HG03196 (cell line): ENCODE data around the gene RNMT.
"Not testable (repeated sequence)": the region's sequence is repeated elsewhere in the genome, so short reads cannot be mapped to it uniquely, and the experiment has no call there.

Experiments used
- ATAC-seq: cut with Tn5 transposase; IDR thresholded peaks from one replicate; pipeline ENCODE4 v1.9.1; 2021; ENCODE audit not compliant: unreplicated experiment

RNMT gene

DNA sequence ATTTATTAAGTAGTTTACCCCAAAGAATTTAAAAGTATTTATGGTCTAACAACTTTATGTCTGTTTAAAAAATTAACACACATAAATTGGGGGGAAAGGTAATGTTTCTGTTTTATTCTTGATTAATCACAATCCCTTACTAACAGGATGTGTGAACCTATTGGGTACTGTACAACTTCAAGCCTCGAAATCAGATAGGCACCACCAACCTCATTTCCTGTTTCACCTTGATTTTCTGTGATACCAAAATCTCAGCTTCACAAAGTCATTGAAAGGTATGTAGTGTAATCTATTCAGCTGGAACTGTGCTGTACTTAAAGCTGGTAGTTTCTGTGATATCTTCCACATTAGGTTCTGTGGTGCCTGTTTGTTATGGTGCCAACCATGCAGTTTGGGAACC, 4.0 kb downstream of the RNMT start:
- no peak for ATAC-seq

GRCh38 chr18:13735681-13736080, 9.2 kb downstream of the RNMT start:
- ATAC-seq = no peak

DNA sequence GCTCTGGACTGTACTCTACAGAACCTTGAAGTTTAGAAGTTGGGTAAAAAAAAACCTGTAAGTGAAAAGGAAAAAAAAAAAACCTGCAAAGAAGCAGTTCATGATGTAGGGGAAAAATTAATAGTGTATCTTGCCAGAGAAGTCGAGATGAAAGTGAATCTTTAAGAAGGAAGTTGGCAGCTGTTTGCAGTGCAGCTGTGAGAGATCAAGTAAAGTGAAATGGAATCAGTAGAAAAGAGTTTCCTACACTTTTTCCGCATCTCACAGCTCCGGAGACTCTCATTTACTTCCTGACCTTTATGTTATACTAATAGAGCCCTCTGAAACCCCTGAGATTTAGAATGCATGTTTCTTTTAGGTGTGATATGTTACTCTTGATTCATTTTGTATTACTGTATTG, 19.2 kb downstream of the RNMT start:
- ATAC-seq = no peak

GRCh38 chr18:13746633-13747032, 20.2 kb downstream of the RNMT start:
- no peak for ATAC-seq

DNA sequence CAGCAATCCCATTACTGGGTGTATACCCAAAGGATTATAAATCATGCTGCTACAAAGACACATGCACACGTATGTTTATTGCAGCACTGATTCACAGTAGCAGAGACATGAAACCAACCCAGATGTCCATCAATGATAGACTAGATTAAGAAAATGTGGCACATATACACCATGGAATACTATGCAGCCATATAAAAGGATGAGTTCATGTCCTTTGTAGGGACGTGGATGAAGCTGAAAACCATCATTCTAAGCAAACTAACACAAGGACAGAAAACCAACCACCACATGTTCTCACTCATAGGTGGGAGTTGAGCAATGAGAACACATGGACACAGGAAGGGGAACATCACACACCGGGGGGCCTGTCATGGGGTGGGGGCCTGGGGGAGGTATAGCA, 25.1 kb downstream of the RNMT start:
- ATAC-seq = not testable (repeated sequence)

- ATAC-seq = no peak
Observed at GRCh38 chr18:13756261-13756660, 29.8 kb downstream of the RNMT start.

DNA sequence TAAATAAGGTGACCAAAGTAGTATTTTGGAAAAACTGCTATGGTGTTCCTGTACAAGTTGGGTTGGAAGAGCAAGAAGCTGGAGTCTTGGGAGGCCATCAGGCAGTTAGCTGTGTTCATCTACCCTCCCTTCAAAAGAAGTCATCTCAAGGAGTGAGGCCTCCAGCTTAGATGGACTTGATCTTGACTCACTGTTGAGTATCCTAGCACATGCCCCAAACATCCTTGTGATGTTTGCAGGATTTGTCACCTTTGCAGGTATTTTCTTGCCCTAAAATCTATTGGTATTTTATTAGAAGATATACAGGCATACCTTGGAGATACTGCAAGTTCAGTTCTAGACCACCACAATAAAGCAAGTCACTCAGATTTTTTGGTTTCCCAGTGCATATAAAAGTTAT, 30.2 kb downstream of the RNMT start:
- ATAC-seq = no peak

- ATAC-seq = no peak
Observed at GRCh38 chr18:13758622-13759021, 32.1 kb downstream of the RNMT start.

- no peak for ATAC-seq
Observed at GRCh38 chr18:13760047-13760446, 33.6 kb downstream of the RNMT start.

DNA sequence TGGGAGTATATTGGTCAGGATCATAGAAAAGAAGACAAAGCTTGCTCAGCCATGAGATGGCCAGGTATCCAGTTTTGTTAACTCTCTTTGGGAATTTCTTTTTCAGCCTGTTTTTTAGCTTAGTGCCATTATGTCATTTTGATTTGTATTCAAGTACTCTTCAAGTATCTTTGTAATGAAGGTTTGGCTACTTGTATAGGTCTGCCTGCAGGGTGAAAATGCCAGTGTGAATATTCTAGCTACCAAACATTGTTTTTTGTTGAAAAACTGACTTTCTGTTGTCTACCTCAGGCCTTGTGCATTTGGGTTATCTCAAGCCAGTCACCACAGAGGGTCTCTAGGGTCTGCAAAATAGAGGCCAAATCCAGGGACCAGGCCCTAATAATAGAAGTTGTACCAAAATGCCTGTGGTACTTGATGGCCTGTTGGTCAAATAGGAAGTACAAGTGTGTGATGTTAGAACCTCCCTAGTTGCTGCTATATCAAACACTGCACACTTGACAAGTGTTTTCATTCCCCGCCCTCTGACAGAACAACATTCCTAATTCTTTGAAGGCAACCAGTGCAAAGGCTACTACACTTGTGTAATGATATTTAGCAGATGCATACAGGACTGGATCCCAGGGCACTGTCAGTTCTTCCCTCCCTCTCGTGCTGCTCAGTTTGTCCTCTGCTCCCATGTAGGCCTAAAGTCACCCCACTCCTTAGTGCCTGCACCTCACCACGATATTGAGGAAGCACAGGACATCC, 36.4 kb downstream of the RNMT start:
- ATAC-seq = no peak

DNA sequence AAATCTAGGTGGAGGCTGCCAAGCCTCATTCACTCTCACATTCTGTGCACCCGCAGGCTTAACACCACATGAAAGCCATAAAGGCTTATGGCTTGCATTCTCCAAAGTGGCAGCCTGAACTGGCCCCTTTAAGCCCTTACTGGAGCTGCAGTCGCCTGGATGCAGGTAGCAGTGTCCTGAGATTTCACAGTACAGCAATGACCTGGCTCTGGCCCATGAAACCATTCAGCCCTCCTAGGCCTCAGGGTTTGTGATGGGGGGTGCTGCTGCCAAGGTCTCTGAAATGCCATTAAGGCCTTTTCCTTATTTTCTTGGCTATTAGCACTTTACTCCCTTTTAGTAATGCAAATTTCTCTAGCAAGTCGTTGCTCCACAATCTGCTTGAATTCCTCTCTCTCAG, 48.6 kb downstream of the RNMT start:
- no peak for ATAC-seq

DNA sequence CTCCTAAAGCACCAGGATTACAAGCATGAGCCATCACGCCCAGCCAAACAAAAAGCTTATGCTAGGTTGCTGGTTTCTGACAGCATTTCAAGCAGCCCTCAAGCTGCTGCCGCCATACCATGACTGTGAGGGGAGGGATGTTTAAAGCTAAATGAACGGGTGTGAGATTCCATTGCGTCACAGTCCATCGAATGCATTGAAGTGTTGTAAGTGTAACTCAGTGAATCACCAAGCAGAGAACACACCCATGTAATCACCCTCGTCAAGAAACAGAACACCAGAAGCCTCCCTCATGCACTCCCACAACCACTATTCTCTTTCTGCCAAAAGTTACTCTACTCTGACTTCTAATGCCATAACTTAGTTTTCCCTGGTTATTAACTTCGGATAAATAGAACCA, 64.7 kb downstream of the RNMT start:
- ATAC-seq = no peak

- ATAC-seq = no peak
Observed at GRCh38 chr18:13793819-13794218, 67.3 kb downstream of the RNMT start.

DNA sequence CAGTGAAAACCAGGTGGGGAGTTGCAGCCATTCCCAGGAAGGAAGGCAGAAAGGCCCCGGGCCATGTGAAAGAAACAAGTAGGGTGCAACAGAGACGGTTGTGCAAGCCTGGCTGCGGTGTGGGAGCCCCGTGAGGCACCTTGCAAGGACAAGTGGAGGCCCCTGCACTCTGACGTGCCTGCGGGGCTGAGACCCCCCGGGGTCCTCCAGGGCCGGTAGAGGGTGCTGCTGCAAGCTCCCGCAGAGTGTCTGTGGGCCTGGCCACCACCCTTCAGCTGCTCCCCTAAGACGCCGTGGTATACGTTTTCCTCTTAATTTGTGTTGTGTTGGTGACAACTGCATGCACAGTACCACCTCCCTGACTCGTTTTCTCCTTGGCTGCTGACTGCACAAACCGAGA, 70.0 kb downstream of the RNMT start:
- ATAC-seq = no peak

DNA sequence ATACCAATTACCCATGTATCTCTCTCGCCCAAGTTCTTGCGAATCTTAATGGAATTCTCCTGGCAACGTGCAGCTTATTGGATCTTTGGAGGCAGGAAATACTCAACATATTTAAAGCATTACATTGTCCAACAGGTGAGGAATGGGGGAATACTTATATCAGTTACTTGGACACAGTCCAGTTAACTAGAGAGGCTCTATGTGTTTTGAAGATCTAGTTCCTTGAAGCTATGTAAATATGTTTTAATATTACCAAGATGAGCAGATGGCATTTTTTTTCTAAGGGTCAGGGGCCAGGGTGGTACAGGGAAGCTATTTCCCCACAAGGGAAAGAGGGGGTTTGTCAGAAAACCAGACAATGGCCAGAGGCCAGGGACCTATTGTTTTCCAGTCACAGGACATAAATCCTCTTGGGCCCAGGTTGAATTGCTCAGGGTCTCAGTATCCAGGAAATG, 70.7 kb downstream of the RNMT start:
- no peak for ATAC-seq

DNA sequence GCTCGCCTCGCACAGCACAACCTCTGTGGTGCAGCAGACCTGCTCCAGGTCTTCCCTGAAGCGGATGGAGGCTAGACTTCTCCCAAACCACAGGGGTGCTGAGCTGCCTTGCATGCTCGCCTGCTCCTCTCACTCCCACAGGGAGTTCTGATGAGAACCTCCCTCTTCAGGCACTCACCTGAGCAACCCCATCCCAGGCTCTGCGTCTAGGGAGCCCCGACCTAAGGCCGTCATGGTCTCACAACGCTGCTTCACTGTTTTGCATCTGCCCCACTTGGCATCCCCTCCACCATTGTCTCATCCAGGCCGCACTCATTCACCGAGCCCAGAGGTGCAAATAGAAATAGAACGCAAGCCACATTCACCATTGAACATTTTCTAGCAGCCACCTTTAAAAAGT, 72.9 kb downstream of the RNMT start:
- no peak for ATAC-seq

- no peak for ATAC-seq
Observed at GRCh38 chr18:13800505-13801259, 74.2 kb downstream of the RNMT start.

- ATAC-seq = no peak
Observed at GRCh38 chr18:13801260-13801601, 74.8 kb downstream of the RNMT start.

GRCh38 chr18:13804305-13804704, 77.8 kb downstream of the RNMT start:
- no peak for ATAC-seq

DNA sequence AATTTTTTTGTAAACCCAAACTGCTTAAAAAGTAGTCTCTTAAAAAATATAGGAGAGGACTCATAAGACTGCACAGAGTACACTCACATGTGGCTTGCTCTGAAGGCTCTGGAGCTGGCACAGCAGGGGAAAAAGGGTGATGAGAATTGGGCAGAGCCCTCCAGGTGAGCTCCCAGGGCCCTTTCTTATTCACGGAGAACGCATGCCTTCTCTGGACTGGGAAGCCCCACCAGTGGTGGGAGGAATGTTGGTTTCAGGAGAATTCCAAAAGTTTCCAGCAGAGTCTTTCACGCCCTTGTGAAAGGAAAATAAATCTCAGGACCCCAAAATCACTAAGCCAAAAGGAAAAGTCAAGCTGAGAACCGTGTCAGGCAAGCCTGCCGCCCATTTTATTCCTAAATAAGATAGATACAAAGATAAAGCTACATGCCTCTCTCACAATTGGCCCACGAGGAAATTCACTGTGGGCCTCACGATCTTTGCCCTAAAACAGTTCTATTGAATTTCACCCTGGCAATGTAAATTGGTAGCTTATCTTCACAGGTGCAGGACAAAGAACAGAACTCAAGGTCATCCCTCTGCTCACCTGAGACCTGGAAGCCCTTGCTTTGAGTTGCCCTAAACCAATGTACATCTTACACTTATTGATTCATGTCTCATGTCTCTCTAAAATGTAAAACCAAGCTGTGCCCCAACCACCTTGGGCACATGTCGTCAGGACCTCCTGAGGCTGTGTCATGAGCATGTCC, 82.0 kb downstream of the RNMT start:
- ATAC-seq = no peak

DNA sequence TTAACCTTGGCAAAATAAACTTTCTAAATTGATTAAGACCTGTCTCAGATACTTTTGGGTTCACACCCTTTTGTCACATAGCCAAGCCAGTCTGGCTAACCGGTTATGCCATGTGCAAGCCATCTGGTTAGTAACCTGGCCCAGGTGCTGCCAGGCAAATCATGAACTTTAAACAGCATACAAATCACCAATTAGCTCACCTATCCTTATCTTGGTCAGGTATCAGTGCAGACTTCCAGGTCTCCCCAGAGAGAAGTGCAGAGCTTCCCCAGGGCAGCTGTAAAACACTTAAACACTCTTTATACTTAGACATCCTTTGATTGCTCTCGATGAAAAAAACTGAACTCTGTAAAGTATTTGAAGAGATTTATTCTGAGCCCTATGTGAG, 82.6 kb downstream of the RNMT start:
- ATAC-seq = no peak
